ENCODE measurements around the gene VSTM4. TPM values are rescaled to one million over a fixed set of nuclear protein-coding genes. Genes with fewer than 3 reads are reported as not detected.

Gene VSTM4
- total and polyA plus RNA-seq, 12 donors: 15.1 to 136 (median 60.3) TPM

DNA sequence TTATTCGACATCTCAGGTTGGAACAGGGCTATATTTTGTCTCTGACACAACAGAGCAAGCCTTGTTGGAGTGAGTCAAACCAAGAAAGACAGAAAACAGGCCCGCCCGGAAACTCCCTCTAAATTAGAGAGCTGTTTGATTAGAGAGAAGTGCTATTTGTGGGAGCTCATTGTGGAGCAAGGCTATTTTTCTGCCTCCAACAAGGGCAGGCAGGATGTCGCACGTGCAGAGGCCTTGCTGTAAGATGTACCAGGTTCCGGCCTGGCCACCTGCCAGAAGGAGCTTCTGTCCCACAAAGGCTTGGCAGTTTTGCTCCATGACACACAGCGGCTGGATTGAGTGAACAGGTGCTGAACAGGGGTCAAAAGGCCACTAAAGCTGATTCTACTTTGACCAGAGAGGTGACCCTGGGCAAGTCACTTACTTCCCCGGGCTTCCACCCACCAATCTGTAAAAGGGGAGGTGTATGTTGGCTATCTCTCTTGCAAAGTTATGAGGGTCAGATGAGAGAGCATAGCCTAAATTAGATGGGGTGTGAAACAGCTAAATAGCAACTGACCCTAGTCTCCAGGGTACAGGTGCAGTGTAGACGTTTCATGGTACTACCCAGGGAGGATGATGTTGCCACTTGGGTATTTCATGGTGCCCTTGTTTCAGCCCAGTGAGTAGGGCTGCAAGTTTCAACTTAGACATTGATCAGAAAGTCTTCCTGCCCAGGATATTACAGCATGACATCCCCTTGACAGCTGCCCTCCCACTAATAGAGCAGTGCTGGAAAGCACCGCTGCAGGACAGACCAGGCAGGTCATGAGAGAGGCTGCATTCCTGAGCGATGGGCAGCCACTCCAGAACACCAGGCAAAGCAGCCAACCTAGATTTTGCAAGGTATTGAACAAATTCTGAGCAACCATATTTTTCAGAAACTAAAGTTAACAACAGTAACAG lies 62.0 kb downstream of the VSTM4 start:
- peaks cover 30 to 62% of the 10 kb centered on the region in 2 donors for H3K4me1 ChIP-seq (replicated peaks in 1 of 2)

DNA sequence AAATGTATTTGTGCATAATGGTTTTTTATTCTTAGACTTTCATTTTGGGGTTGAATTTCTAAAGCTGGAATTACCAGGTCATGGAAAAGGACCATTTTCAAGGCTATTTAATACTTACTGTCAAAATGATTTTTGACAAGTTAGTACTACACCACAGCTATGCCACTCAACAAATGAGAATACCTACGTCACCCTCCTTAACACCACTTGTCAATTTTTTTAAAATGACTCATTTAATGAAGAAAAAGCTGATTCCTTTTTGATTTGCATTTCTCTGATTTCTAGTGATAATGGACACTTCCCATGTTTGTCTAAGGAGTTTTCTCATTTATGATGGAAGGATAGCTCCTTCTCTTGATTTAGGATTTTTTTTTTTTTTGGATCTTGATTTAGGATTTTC lies 63.3 kb downstream of the VSTM4 start:
- peaks cover 30 to 52% of the 10 kb centered on the region in 2 donors for H3K4me1 ChIP-seq (replicated peaks in 1 of 2)
- no peaks in the 10 kb centered on the region for H3K9me3 ChIP-seq (replicated peaks in 1 of 3)
- no peak overlapping the region for H3K4me3 ChIP-seq
- H3K27ac ChIP-seq: no peak overlapping the region
- intact Hi-C loops (cut with DNase I): no loop called here
- no peaks in the 10 kb centered on the region for H3K27me3 ChIP-seq
- DNase-seq: no peak
- 66 to 88% (median 71%) methylated on average over 1 of the region's 1 CpG for WGBS, 4 donors
- TF ChIP-seq, protein P1, sequence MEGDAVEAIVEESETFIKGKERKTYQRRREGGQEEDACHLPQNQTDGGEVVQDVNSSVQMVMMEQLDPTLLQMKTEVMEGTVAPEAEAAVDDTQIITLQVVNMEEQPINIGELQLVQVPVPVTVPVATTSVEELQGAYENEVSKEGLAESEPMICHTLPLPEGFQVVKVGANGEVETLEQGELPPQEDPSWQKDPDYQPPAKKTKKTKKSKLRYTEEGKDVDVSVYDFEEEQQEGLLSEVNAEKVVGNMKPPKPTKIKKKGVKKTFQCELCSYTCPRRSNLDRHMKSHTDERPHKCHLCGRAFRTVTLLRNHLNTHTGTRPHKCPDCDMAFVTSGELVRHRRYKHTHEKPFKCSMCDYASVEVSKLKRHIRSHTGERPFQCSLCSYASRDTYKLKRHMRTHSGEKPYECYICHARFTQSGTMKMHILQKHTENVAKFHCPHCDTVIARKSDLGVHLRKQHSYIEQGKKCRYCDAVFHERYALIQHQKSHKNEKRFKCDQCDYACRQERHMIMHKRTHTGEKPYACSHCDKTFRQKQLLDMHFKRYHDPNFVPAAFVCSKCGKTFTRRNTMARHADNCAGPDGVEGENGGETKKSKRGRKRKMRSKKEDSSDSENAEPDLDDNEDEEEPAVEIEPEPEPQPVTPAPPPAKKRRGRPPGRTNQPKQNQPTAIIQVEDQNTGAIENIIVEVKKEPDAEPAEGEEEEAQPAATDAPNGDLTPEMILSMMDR (IDR thresholded peaks at IDR 0.05): no peak
- TF ChIP-seq POLR2A (IDR thresholded peaks at IDR 0.05): no peak
- H3K36me3 ChIP-seq (replicated peaks in 1 of 2): no peaks in the 10 kb centered on the region

More for the DNA sequence above, 62.0 kb downstream of the VSTM4 start:
- TF ChIP-seq POLR2A (IDR thresholded peaks at IDR 0.05): no peak
- TF ChIP-seq, protein P1 (IDR thresholded peaks at IDR 0.05): no peak
- no peaks in the 10 kb centered on the region for H3K9me3 ChIP-seq (replicated peaks in 1 of 3)
- H3K27ac ChIP-seq: peak overlapping the region in 3 of 5 donors; percentile 20 to 66 (median 50)
- no peaks in the 10 kb centered on the region for H3K27me3 ChIP-seq
- no peak overlapping the region for H3K4me3 ChIP-seq
- intact Hi-C loops (cut with DNase I): no loop called here
- WGBS, 4 donors: 46 to 65% (median 56%) methylated on average over 11 of the region's 11 CpGs
- H3K36me3 ChIP-seq (replicated peaks in 1 of 2): no peaks in the 10 kb centered on the region
- DNase-seq: peak; percentile 69 to 89 (median 78)

DNA sequence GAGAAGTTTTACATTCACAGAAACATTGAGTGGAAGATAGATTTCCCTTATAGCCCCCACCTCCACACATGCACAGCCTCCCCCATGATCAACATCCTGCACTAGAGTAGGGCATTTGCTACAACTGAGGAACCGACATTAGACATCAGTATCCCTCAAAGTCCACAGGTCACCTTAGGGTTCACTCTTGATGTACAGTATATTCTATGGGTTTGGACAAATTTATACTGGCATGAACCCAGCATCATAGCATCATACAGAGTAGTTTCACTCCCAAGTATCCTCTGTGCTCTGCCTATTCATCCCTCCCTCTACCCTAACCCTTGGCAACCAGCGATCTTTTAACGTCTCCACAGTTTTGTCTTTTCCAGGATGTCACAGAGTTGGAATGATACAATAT lies 64.4 kb downstream of the VSTM4 start:
- H3K27me3 ChIP-seq: no peaks in the 10 kb centered on the region
- no peak for DNase-seq
- H3K4me3 ChIP-seq: no peak overlapping the region
- H3K9me3 ChIP-seq (replicated peaks in 1 of 3): no peaks in the 10 kb centered on the region
- intact Hi-C loops (cut with DNase I): no loop called here
- WGBS, 4 donors: 75 to 88% (median 79%) methylated on average over 3 of the region's 3 CpGs
- H3K27ac ChIP-seq: no peak overlapping the region
- H3K36me3 ChIP-seq (replicated peaks in 1 of 2): no peaks in the 10 kb centered on the region
- TF ChIP-seq, protein P1 (IDR thresholded peaks at IDR 0.05): no peak
- no peak for TF ChIP-seq POLR2A (IDR thresholded peaks at IDR 0.05)
- peaks cover 22 to 40% of the 10 kb centered on the region in 2 donors for H3K4me1 ChIP-seq (replicated peaks in 1 of 2)

DNA sequence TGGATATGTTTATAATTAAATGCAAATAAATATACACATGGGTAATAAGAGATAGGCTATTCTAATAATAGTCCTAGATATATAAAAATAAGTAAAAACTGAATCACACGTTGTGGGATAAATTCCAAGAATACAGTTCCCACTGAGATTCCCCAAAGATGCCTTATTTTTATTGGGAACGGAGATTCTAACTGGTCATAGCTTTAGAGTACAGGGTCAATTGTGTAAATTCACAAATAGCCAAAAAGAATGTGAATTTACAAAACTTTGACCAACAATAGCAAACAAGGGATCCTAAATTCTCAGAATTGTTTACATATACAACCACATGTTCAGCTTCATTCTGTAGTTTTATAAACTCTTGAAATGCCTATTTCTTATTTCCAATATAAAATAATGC lies 65.0 kb downstream of the VSTM4 start:
- TF ChIP-seq POLR2A (IDR thresholded peaks at IDR 0.05): no peak
- TF ChIP-seq, protein P1 (IDR thresholded peaks at IDR 0.05): no peak
- 50 to 63% (median 57%) methylated on average over 2 of the region's 2 CpGs for WGBS, 4 donors
- Histone ChIP-seq H3K36me3 (replicated peaks in 1 of 2) (no peaks in the 10 kb centered on the region), H3K4me3 (no peak overlapping the region), H3K27me3 (no peaks in the 10 kb centered on the region), H3K4me1 (replicated peaks in 1 of 2) (peaks cover 19 to 35% of the 10 kb centered on the region in 2 donors), H3K27ac (no peak overlapping the region), H3K9me3 (replicated peaks in 1 of 3) (no peaks in the 10 kb centered on the region)
- intact Hi-C loops (cut with DNase I): no loop called here
- DNase-seq: no peak

Data from adrenal gland (tissue), 12 donors.